K562 (cell line): ENCODE measurements around the gene LTBP2. TPM values are rescaled to one million over a fixed set of nuclear protein-coding genes. Genes with fewer than 3 reads are reported as not detected.
A peak's percentile ranks its signal among the peaks of the same experiment; 100 is the strongest.

Experiments used
- ELF2 ChIP-seq: fragments of 250-450 bp; sonication (Bioruptor Pico); IDR thresholded peaks from 2 replicates; pipeline ENCODE4 v1.5.0; 2021; ENCODE audit warnings: mild to moderate bottlenecking
- FIP1L1 ChIP-seq: fragments of 200-400 bp; formaldehyde crosslinking; IDR thresholded peaks from 2 replicates; pipeline ENCODE4 v1.6.1; 2018; ENCODE audit warnings: mild to moderate bottlenecking, low read depth, low read length; ENCODE audit not compliant: poor library complexity, severe bottlenecking
- FOXA3 ChIP-seq, 2 experiments: fragments of 450-650 bp in 1 of 2; sonication (generic) in 1 of 2; formaldehyde crosslinking; IDR thresholded peaks in 1 of 2; conservative IDR thresholded peaks in 1 of 2; 2 replicates each; pipeline versions ENCODE4 v1.4.0 to v1.8.0; 2020 to 2022; ENCODE audit warnings: mild to moderate bottlenecking in 2 of 2, missing genetic modification reagents in 1 of 2
- GATAD2B ChIP-seq: fragments of 450-650 bp; IDR thresholded peaks from 2 replicates; pipeline ENCODE4 v1.6.1; 2017; ENCODE audit warnings: mild to moderate bottlenecking, borderline replicate concordance
- HOXB6 ChIP-seq: fragments of 250-450 bp; sonication (Bioruptor Pico); IDR thresholded peaks from 2 replicates; pipeline ENCODE4 v1.5.1; 2022; ENCODE audit warnings: mild to moderate bottlenecking, borderline replicate concordance
- KDM2B ChIP-seq: fragments of 250-450 bp; sonication (Bioruptor Pico); IDR thresholded peaks from 2 replicates; pipeline ENCODE4 v1.8.0; 2021; ENCODE audit warnings: mild to moderate bottlenecking, moderate library complexity
- L3MBTL2 ChIP-seq: fragments of 450-650 bp; IDR thresholded peaks from 2 replicates; pipeline ENCODE4 v1.6.1; 2016; ENCODE audit warnings: mild to moderate bottlenecking, moderate library complexity
- MBD2 ChIP-seq: sonication (generic); IDR thresholded peaks from 2 replicates; pipeline ENCODE4 v1.6.1; 2016; ENCODE audit warnings: low read depth, borderline replicate concordance
- NCOA2 ChIP-seq, 2 experiments: fragments of 450-650 bp; IDR thresholded peaks; 2 replicates each; pipeline ENCODE4 v1.6.1; 2018; ENCODE audit warnings: mild to moderate bottlenecking in 2 of 2, moderate library complexity in 1 of 2; ENCODE audit not compliant: partially characterized antibody in 2 of 2
- NFYB ChIP-seq: IDR thresholded peaks from 2 replicates; pipeline ENCODE4 v1.6.1; 2011; ENCODE audit warnings: mild to moderate bottlenecking, moderate library complexity; ENCODE audit not compliant: insufficient read length; ENCODE audit errors: extremely low read depth
- NR3C1 ChIP-seq: sonication (generic); formaldehyde crosslinking; IDR thresholded peaks from 2 replicates; pipeline ENCODE4 v1.8.1; 2022; ENCODE audit warnings: missing genetic modification reagents
- RFX7 ChIP-seq: fragments of 250-450 bp; sonication (Bioruptor Pico); IDR thresholded peaks from 2 replicates; pipeline ENCODE4 v1.5.1; 2021; ENCODE audit warnings: mild to moderate bottlenecking
- SIN3A ChIP-seq, 2 experiments: fragments of 150-350 bp in 1 of 2; IDR thresholded peaks; 2 replicates each; pipeline ENCODE4 v1.6.1; 2011 to 2016; ENCODE audit warnings: borderline replicate concordance in 2 of 2, low read depth in 2 of 2, low read length in 2 of 2, mild to moderate bottlenecking in 2 of 2, moderate library complexity in 2 of 2; ENCODE audit not compliant: control insufficient read depth in 1 of 2
- SP1 ChIP-seq: sonication (generic); formaldehyde crosslinking; IDR thresholded peaks from 2 replicates; pipeline ENCODE4 v1.8.1; 2022; ENCODE audit warnings: mild to moderate bottlenecking, missing genetic modification reagents
- TBP ChIP-seq: optimal IDR thresholded peaks from 2 replicates; pipeline ENCODE3; 2011; ENCODE audit warnings: low read depth, low read length, improper control_type of control experiment
- TCF3 ChIP-seq: sonication (generic); formaldehyde crosslinking; IDR thresholded peaks from 2 replicates; pipeline ENCODE4 v1.4.0; 2020; ENCODE audit warnings: mild to moderate bottlenecking, missing genetic modification reagents
- TEAD1 ChIP-seq, 2 experiments: fragments of 450-650 bp in 1 of 2; sonication (generic) in 1 of 2; formaldehyde crosslinking; IDR thresholded peaks; 2 replicates each; pipeline versions ENCODE4 v1.4.0 to v1.8.0; 2020 to 2022; ENCODE audit warnings: mild to moderate bottlenecking in 2 of 2, missing genetic modification reagents in 1 of 2
- ZNF274 ChIP-seq: IDR thresholded peaks from 2 replicates; pipeline ENCODE4 v1.6.1; 2011; ENCODE audit warnings: low read depth, mild to moderate bottlenecking, low read length, moderate library complexity, borderline replicate concordance
- ZNF584 ChIP-seq: fragments of 200-800 bp; sonication (Bioruptor generic); IDR thresholded peaks from 2 replicates; pipeline ENCODE4 v1.6.1; 2016; ENCODE audit warnings: low read depth, mild to moderate bottlenecking, missing genetic modification characterization, missing compliant biosample characterization
- ZNF699 ChIP-seq: fragments of 250-450 bp; sonication (Bioruptor Pico); IDR thresholded peaks from 2 replicates; pipeline ENCODE4 v1.8.0; 2021; ENCODE audit warnings: mild to moderate bottlenecking, moderate library complexity; ENCODE audit not compliant: insufficient replicate concordance
- ZNF707 ChIP-seq: fragments of 250-450 bp; sonication (Bioruptor Pico); conservative IDR thresholded peaks from 2 replicates; pipeline ENCODE4 v1.8.0; 2022; ENCODE audit warnings: inconsistent platforms, mild to moderate bottlenecking, moderate library complexity
- ZNF830 ChIP-seq: fragments of 250-450 bp; sonication (Bioruptor Pico); IDR thresholded peaks from 2 replicates; pipeline ENCODE4 v1.5.0; 2021; ENCODE audit warnings: mild to moderate bottlenecking
- polyA plus RNA-seq, 8 experiments: library from polyadenylated mRNA; depleted of rRNA in 4 of 8; stranded (reverse) in 5 of 8; unstranded in 3 of 8; fragments of >200 nt; fragmentation: Nextera tagmentation in 2 of 8; fragmentation: Illumina TruSeq in 1 of 8; extraction: Ambion mirVana in 2 of 8; extraction: Trizol in 1 of 8; gene quantifications; 2 replicates each; pipeline versions ENCODE4 v1.2.1 to v1.2.3, GENCODE V29; 2011 to 2014; ENCODE audit warnings: inconsistent platforms in 1 of 8, missing spikeins in 1 of 8
- total RNA-seq, 7 experiments: library from RNA; depleted of rRNA in 6 of 7; stranded (reverse); fragments of >200 nt in 6 of 7; fragmentation: Illumina TruSeq in 2 of 7; extraction: Trizol in 2 of 7; gene quantifications; 2 replicates each; pipeline versions ENCODE4 v1.2.1 to v1.2.3, GENCODE V29; 2011 to 2021; ENCODE audit warnings: low replicate concordance in 1 of 7
- TF ChIP-seq, protein P1 (sequence below), 2 experiments: fragments of 200-800 bp in 1 of 2; sonication (Bioruptor generic) in 1 of 2; sonication (generic) in 1 of 2; formaldehyde crosslinking in 1 of 2; IDR thresholded peaks in 1 of 2; conservative IDR thresholded peaks in 1 of 2; 2 replicates each; pipeline versions ENCODE4 v1.5.0 to v1.6.1; 2016 to 2020; ENCODE audit warnings: missing compliant biosample characterization in 1 of 2, missing genetic modification characterization in 1 of 2, missing genetic modification reagents in 1 of 2

The LTBP2 gene
- total and polyA plus RNA-seq, 9 of the 15 experiments (the other 6 are each of a cell fraction or from before 2014, with no cell fraction given) = under 0.01 to 0.18 (median 0.03) TPM; not detected in 3

GRCh38 chr14:74660167-74660566, 48.1 kb upstream of the LTBP2 start (continued):
- TF ChIP-seq ZNF707 = no peak
- TF ChIP-seq TEAD1 (CRISPR knock-in tag; IDR thresholded peaks at IDR 0.05) = no peak
- no peak for TF ChIP-seq ZNF584 (CRISPR knock-in tag)
- no peak for TF ChIP-seq L3MBTL2
- no peak for TF ChIP-seq FOXA3 (CRISPR knock-in tag; conservative IDR thresholded peaks at IDR 0.05 in 1 of 2, IDR thresholded peaks at IDR 0.05 in 1 of 2)
- TF ChIP-seq MBD2 = no peak
- TF ChIP-seq, protein P1, sequence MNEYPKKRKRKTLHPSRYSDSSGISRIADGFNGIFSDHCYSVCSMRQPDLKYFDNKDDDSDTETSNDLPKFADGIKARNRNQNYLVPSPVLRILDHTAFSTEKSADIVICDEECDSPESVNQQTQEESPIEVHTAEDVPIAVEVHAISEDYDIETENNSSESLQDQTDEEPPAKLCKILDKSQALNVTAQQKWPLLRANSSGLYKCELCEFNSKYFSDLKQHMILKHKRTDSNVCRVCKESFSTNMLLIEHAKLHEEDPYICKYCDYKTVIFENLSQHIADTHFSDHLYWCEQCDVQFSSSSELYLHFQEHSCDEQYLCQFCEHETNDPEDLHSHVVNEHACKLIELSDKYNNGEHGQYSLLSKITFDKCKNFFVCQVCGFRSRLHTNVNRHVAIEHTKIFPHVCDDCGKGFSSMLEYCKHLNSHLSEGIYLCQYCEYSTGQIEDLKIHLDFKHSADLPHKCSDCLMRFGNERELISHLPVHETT (CRISPR knock-in tag; conservative IDR thresholded peaks at IDR 0.05 in 1 of 2, IDR thresholded peaks at IDR 0.05 in 1 of 2) = no peak
- TF ChIP-seq HOXB6 (CRISPR knock-in tag) = no peak
- TF ChIP-seq ZNF274 = no peak
- TF ChIP-seq RFX7 (CRISPR knock-in tag) = no peak
- TF ChIP-seq NCOA2 (IDR thresholded peaks at IDR 0.05; ENCODE audit: partially characterized antibody in 2 of 2) = no peak
- TF ChIP-seq NR3C1 (CRISPR knock-in tag) = no peak
- no peak for TF ChIP-seq GATAD2B
- no peak for TF ChIP-seq SIN3A (IDR thresholded peaks at IDR 0.05; ENCODE audit: borderline replicate concordance in 2 of 2, control insufficient read depth in 1 of 2, low read depth in 2 of 2, low read length in 2 of 2)
- TF ChIP-seq NFYB = no peak
- TF ChIP-seq KDM2B (CRISPR knock-in tag) = no peak
- no peak for TF ChIP-seq ZNF699 (CRISPR knock-in tag)
- no peak for TF ChIP-seq ZNF830 (CRISPR knock-in tag)
- TF ChIP-seq FIP1L1 = no peak
- no peak for TF ChIP-seq SP1 (CRISPR knock-in tag)
- no peak for TF ChIP-seq ELF2 (CRISPR knock-in tag)
- peak; percentile 45 for TF ChIP-seq TCF3
- TF ChIP-seq TBP = peak; percentile 52
